ENCODE data around the gene PALM3.

DNA sequence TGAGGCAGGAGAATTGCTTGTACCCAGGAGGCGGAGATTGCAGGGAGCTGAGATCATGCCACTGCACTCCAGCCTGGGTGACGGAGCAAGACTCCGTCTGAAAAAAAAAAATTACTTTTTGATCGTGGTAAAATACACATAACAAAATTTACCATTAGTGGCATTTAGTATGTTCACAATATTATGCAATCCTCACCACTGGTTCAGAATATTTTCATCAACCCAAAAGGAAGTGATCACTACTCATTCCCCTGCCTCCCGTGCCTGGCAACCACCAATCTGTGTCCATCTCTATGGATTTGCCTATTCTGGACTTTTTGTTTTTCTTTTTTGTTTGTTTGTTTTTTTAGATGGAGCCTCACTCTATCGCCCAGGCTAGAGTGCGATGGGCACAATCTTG is 1.2 kb upstream of the PALM3 start:
- TF ChIP-seq, protein P1, sequence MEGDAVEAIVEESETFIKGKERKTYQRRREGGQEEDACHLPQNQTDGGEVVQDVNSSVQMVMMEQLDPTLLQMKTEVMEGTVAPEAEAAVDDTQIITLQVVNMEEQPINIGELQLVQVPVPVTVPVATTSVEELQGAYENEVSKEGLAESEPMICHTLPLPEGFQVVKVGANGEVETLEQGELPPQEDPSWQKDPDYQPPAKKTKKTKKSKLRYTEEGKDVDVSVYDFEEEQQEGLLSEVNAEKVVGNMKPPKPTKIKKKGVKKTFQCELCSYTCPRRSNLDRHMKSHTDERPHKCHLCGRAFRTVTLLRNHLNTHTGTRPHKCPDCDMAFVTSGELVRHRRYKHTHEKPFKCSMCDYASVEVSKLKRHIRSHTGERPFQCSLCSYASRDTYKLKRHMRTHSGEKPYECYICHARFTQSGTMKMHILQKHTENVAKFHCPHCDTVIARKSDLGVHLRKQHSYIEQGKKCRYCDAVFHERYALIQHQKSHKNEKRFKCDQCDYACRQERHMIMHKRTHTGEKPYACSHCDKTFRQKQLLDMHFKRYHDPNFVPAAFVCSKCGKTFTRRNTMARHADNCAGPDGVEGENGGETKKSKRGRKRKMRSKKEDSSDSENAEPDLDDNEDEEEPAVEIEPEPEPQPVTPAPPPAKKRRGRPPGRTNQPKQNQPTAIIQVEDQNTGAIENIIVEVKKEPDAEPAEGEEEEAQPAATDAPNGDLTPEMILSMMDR (IDR thresholded peaks at IDR 0.05; ENCODE audit: low read length), result no peak
- TF ChIP-seq EZH2 (IDR thresholded peaks at IDR 0.05; ENCODE audit: borderline replicate concordance, low read length), result no peak

Measured in OCI-LY1 (cell line).